ENCODE data around the gene HHAT.
"Not testable (repeated sequence)": the region's sequence is repeated elsewhere in the genome, so short reads cannot be mapped to it uniquely, and the experiment has no call there.

Gene HHAT

DNA sequence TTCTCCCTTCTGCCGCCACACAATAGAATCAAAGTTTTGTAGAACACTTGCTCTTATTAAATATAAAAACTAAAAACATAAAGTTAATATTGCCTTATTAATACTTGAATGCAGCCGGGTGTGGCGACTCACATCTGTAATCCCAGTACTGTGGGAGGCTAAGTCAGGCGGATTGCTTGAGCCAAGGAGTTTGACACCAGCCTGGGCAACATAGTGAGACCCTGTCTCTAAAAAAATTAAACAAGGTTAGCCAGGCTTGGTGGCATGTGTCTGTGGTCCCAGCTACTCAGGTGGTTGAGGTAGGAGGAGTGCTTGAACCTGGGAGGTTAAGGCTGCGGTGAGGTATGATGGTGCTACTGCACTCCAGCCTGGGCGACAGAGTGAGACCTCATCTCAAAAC is 13.2 kb upstream of the HHAT start:
- DNase-seq: no peak

DNA sequence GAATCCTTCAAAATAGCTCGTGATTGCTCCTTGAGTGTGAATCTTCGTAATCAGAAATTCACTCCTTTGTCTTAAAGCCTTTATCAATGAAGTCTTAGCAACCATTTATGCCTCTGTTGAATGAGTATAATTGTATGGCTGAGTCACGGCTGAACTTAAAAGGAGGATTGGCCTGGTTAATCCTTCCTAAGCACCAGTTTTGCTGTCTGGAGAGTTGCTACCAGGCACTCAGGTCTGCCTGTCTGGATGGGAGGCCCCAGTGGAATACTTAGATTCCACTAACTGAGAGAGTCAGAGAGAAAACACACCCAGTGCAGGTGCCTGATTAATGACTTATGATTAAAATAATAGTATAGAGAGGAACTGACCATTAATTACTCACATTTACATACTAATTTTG is 7.6 kb upstream of the HHAT start:
- DNase-seq: no peak

DNA sequence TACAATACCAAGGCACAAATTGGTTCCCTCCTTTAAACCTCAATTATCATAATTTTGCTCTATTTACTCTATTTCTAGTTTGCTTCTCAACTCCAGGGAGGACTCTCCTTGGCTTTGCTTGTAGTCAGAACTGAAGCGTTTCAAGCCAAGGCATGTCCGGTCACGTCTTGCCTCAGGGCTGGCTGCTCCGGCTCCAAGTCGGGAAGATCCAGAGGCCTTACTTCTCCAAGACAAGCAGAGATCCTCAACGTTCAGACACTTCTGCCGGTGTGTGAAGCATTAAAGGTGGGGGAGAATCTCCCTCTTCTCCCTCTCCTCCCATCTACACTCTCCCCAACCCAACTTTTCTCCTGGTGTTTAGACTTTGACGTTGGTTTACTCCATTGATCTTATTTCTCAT is 7.2 kb upstream of the HHAT start:
- no peak for DNase-seq

DNA sequence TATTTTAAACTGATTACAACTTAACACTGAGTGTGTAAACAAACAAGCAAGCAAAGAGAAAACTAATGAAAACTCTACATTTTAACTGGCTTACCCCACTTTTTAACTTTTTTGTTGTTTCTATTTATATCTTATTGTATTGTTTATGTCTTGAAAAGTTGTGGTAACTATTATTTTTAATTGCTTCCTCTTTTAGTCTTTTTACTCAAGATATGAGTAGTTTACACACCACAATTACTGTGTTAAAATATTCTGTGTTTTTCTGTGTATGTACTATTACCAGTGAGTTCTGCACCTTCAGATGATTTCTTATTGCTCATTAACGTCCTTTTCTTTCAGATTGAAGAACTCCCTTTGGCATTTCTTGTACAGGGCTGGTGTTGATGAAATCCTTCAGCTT is 4.7 kb upstream of the HHAT start:
- DNase-seq: no peak

DNA sequence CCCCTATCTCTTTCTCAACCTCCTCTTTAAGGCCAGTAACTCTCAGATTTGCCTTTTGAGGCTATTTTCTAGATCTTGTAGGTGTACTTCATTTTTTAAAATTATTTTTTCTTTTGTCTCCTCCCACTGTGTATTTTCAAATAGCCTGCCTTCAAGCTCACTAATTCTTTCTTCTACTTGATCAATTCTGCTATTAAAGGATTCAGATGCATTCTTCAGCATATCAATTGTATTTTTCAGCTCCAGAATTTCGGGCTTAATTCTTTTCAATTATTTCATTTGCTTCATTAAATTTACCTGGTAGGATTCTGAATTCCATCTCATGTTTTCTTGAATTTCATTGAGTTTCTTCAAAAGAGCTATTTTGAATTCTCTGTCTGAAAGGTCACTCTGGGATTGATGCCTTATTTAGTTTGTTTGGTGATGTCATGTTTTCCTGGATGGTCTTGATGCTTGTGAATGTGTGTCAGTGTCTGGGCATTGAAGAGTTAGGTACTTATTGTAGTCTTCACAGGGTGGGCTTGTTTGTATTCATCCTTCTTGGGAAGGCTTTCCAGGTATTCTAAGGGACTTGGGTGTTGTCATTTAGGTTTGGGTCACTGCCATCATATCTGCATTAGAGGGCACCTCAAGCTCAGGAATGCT is 3.6 kb upstream of the HHAT start:
- no peak for DNase-seq

DNA sequence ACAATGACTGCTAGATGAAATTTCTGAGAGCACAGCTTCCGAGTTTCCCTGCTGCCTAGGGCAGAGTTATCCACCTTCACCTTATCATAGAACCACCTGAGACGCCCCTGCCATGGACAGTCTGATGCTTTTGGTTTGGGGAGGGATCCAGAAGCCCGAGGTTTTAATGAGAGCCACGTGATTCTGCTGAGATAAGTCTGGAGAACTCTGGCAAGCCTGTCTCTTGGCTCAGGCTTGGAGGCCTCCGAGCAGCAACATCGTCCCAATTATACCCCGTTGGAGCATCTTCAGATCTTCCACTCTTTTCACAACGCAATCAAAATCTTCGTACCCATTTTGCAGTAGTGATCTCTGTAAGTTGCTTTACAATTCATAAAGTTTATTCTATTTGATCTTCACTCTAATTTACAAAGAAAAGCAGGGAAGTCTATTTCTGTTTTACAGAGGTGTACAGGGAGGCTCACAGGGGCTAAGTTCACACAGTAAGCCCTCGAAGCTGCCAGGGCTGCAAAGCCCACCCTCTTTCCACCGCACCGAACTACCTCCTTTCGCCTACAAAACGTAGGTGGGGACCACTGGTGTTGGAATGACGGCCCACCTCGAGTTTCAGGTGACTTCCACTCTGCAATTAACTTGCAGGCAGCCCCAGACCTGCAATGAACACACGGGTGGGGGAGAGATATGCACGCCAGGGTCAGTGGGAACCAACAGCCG is 513 bp upstream of the HHAT start:
- DNase-seq: peak; percentile 9

DNA sequence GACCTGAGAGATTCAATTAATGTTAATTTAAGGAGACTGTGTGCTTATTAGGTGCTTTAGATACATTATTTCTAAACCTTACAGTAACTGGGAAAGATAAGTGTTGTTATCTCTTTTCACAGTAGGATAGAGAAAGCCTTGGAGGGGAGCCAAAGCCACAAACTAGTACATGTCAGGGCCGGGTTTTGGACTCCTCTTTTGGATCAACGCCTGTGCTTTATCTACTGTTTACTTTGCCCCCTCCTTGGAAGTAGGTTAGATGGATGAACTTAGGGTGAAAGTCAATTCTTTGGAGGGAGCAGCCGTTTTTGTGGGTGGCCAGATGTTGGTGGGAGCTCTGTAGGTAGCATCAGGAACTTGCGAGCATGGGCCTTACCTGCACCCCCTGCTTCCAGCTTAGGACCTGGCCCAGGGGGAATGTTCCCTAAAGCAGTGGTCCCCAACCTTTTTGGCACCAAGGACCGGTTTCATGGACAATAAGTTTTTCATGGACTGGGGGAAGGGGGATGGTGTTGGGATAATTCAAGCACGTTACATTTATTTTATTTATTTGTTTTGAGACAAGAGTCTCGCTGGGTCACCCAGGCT is 1.7 kb downstream of the HHAT start:
- no peak for DNase-seq

DNA sequence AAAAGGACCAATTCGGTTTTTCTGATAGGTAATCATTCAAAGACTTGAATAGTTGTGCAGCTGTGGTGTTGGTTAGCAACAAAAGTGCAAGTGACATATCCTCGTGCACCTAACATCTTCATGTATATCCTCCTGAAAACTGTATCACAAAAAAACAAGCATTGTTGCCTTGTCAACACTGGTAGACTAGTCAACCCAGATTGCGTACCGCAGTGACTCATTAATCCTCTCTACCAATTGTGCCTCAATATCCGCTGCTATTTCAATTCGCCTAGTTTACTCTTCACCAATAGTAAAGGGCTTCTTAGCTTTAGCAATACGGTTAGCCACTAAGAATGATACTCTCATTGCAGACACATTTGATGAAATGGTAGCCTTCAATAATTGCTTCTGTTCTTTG is 3.5 kb downstream of the HHAT start:
- DNase-seq: no peak

DNA sequence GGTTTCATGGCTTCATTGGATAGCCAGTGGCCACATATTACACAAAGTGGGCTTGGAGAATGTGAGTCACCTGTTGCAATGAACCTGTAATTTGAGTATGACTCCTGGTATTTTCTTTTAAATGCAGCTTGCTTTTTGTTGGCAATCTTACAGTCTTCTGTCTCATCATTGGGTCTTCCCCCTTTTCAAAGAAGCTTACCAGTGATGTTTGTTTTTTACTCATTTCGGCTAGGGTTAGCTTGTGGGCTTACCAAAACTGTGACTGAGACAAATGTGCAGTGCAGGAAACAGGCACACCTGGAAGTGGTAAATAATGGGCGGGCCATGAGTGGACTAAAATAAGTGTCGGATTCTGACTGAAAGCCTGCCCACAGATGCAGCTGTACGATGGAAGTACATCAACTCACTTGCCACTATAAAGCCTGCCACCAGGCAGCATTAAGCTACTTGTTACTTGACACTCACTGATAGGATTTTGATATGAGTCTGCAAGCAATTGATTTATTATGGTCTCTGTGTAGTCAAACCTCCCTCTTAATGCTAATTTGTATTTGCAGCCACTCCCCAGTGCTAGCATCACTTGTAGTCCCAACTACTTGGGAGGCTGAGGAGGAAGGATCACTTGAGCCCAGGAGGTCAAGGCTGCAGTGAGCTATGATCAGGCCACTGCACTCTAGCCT is 4.2 kb downstream of the HHAT start:
- no peak for DNase-seq

DNA sequence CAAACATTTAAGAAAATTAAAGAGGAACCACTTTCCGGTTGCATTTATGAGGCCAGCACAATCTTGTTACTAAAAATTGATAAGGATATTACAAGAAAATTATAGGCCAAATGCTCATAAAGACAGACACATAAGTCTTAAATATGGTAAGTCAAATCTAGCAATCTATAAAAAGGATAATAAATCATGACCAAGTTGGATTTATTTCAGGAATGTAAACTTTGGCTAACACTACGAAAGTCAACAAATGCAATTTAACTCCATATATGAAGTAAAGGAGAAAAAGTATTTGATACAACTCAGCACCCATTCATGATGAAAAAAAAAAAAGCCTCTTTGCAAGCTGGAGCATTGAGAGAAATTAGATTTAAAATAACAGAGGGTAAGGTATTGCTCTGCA is 6.3 kb downstream of the HHAT start:
- no peak for DNase-seq

DNA sequence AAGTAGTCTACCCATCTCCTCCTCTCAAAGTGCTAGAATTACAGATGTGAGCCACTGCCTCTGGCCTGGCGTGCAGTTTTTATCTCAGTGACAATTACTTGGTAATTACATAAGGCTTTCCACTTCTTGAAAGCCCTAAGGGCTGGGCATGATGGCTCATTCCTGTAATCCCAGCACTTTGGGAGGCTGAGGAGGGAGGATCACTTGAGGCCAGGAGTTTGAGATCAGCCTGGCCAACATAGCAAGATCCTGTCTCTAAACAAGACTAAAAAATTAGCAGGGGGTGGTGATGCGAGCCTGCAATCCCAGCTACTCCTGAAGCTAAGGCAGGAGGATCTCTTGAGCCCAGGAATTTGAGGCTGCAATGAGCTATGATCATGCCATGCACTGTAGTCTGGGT is 7.7 kb downstream of the HHAT start:
- DNase-seq: no peak

DNA sequence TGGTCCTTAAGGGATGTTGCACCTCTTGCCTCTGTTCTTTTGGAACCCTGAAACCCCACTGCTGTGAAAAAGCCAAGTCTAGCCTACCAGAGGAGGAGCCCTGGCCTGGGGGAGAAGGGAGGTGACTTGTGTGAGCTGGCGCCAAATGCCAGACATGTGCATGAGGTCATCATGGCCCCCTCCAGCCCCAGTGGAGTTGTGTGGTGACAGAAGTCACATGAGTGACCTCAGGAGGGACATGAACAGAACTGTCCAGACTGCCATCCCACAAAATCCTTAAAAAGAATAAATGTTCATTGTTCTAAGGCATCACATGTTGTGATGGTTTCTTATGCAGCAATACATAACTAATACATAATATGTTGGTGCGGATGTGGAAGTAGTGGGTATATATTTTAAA is 10.8 kb downstream of the HHAT start:
- no peak for DNase-seq

DNA sequence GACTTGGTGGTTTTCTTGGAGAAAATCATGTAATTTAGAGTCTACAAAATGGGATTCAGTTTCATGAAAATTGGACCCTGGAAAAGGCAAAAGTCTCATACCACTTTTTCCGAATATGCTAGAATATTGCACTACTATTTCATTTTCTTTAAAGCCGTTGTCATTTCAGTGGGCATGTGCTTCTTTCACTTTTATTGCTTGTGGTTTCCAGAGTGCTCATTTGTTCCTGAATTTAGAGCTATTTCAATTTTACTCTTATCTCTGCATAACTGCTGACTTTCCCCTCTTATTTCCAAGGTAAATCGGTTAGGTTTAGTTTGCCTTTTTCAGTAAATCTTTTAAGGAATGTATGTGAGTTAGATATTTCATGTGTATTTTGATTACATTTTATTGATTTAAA is 11.6 kb downstream of the HHAT start:
- DNase-seq: no peak

DNA sequence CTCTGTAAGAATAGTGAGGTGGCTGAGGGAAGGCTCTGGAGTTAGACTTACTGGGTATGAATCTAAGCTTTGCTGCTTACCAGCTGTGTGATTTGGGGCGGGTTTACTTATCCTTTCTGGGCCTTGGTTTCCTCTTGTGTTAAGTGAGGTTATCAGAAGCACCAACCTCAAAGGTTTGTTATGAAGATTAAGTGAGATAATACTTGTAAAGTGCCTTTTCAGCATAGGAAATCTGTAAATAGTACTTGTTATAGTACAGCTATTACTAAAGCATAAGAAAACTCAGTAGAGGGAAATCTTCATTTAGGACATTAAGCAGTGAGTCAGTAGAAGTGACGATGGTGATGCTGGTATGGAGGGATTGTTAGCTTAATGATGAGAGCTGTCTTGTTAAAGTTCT is 12.1 kb downstream of the HHAT start:
- DNase-seq: no peak

DNA sequence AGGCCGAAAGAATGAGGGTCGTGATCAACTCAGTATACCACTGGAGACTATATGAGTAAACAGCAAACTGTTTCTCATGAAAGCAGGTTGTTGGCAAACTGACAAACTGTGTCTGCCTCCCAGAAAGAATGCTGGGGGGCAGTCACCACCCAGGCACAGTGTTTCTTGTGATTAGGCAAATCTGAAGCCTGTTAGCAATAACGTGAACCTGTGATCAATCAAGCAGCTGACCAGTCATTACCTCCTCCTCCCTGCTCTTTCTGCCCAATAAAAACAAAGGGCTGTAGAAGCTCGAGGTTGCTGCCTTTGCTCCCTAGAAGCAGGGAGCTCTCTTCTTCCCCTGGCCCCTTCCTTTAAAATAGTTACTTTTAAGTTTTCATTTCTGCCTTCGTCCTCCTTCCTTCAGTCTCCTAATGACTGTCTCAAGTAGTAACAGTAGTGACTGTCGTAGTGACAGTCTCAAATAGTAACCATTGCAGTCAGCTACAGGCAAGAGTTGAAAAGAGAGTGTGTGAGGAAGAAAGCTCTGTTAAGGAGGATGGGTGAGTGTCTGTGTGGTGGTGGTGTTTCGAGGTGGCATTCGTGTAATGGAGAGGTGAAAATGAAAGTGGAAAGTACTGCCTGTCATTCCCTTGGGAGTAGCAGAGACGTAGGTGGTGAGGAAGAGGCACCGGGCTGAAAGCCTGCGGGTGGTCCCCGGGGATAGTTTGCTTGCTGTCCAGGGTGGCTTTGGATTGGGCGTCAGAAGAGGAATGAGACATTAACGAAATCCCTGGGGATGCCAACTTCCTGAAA is 14.5 kb downstream of the HHAT start:
- no peak for DNase-seq

DNA sequence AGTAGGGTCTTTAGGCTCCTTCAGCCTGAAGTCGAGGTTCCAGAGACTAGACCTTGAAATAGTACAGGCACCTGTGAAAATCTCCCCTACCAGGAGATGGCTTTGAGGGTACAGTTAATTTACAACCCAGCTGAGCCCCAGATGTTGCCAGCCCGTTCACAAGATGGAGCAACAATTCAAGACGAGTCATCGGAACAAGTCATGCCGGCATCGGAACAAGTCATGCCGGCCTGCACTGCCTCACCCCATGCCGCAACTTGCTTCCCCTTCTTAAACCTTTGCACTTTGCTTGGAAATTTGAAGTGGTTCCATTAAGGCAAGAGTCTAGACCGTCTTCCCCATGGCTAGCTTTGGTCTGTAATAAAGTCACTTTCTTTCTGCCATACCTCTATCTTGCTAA is 16.0 kb downstream of the HHAT start:
- no peak for DNase-seq

DNA sequence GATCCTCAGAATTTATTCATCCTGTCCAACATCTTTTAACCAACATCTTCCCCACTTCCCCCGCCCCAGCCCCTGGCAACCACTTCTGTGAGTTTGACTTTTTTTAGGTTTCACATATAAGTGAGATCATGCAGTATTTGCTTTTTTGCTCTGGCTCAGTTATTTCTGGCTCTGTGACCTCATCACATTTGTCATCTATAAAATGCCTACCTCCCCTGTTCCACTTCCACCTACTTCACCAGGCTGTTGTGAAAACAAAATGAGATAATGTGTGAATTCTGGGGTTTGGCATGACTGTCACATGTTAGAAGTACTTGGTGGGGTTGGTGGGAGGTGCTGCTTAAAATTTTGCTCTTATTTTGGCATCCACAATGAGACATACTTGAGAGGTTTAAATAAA is 18.4 kb downstream of the HHAT start:
- DNase-seq: no peak

DNA sequence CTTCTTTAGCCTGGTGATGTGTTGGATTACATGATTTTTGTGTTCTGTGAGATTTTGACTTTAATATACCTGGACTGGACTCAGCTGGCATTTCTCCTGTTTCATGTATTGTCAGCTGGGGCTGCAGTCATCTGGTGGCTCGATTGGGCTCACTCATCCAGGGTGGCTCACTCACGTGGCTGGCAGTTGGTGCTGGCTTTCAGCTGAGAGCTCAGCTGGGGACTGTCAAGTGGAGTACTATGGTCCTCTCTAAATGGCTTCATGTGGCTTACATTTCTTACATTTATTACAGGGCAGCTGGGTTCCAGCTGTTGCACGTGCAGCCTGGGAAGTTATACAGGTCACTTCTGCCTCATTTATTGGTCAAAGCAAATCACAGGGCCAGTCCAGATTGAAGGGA is 22.8 kb downstream of the HHAT start:
- no peak for DNase-seq

DNA sequence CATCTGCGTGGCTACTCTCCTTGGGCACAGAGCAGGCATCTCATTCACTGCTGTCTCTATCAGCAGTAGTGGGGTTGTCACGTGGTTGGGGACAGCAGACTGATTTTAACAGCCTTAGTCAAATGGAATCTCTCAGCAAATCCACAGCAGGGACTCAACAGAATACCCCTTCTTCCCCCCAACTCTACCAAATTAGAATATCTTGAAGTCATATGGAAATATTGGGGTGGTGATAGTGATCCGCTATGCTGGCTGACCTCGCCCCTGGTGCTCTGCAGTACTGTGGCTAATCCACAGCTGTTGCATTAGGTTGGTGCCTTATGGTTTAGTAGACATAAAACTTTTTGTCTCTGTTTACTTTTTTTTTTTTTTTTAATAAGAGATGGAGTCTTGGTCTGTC is 23.9 kb downstream of the HHAT start:
- no peak for DNase-seq

DNA sequence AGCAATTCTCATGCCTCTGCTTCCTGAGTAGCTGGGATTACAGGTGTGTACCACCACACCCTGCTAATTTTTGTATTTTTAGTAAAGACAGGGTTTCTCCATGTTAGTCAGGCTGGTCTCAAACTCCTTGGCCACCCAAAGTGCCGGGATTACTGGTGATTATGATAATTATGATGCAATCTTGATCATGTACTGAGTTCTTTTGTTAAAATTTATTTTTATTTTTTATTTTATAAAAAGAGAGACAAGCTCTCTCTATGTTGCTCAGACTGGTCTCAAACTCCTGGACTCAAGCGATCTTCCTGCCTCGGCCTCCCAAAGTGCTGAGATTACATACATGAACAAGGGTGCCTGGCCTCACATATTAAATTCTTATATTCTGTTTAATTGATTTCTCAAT is 25.6 kb downstream of the HHAT start:
- DNase-seq: not testable (repeated sequence)

DNA sequence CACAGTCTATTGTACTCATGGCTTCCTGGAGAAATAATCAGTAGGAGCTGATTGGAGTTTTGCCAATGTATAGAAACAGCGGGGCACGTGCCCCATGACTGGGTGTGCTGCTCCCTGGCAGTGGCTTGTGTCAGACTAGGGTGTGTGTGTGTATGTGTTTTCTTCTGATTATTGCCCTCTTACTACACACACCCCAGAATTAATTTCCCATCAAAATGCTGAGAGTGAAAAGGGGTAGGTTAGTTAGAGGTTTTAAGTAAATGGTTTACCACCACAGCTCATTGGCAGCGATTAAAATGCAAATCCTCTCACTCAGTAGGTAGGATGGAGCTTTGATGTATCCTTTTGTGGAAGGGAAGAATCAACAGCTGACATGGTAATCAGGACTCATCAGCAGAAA is 29.9 kb downstream of the HHAT start:
- no peak for DNase-seq

DNA sequence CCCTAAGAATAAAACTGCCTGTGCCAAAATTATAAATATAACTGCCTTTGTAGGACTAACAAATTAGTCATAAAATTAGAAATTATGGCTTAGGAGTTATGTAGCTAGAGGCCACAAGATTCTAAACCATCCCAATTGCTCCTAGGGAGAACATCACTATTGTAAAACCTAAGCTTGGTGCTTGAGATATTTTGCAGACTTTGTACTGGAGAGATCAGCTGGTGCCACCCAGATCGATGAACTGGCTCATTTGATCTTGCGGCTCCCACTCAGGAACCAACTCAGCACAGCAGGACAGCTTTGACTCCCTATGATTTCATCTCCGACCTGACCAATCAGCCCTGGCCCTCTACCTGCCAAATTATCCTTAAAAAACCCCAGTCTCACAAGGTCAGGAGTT is 30.6 kb downstream of the HHAT start:
- DNase-seq: no peak

DNA sequence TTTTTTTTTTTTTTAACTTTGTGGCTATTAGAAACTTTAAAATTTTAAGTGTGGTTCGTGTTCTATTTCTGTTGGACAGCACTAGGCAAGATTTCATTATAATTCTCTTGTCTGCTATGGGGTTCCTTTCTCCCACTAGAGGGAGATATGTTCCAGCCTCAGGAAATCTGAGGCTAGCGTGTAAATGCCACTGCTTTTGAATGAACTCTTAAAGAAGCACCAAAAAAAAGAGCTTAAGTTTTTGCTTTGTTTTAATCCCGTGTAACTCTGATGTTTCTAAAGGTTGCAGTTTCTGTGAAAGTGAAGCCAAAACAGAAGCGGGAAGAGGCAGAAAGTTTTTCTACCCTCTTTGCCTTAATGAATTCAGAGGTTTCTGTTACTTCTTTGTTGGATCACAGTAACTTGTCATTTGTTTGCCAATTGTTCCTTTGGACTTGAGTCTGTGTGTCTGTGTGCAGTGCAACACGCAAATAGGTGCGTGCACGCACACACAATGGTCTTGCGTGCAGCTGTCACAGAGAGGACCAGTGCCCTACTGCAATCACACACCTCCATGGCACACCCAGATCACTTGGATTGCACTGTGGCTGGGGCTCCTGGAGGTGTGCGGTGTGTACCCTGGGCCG is 32.3 kb downstream of the HHAT start:
- no peak for DNase-seq
